ENCODE measurements around the gene TTC9B. TPM values are rescaled to one million over a fixed set of nuclear protein-coding genes. Genes with fewer than 3 reads are reported as not detected.
"Not testable (repeated sequence)": the region's sequence is repeated elsewhere in the genome, so short reads cannot be mapped to it uniquely, and the experiment has no call there.

TTC9B gene
- total and polyA plus RNA-seq, 7 donors = 0.06 TPM; not detected in 6

- no peaks in the 10 kb centered on the region for H3K9me3 ChIP-seq
- intact Hi-C loops (cut with DNase I) = no loop called here
- ATAC-seq = no peak
- no peak overlapping the region for H3K27ac ChIP-seq
- peaks cover 0 to 3% (median under 1%) of the 10 kb centered on the region in 3 donors for H3K27me3 ChIP-seq (ENCODE audit: insufficient read depth in 3 of 3, low read length in 2 of 3)
- no peak for TF ChIP-seq CTCF (IDR thresholded peaks at IDR 0.05)
- H3K36me3 ChIP-seq (ENCODE audit: insufficient read depth in 1 of 2, low read depth in 1 of 2) = no peaks in the 10 kb centered on the region
- H3K4me3 ChIP-seq = no peak overlapping the region
- WGBS, 3 donors = 60 to 65% (median 61%) methylated on average over 5 of the region's 5 CpGs
- no peaks in the 10 kb centered on the region for H3K4me1 ChIP-seq
- no peak for DNase-seq
Observed at GRCh38 chr19:40175820-40176219, 42.4 kb downstream of the TTC9B start.

DNA sequence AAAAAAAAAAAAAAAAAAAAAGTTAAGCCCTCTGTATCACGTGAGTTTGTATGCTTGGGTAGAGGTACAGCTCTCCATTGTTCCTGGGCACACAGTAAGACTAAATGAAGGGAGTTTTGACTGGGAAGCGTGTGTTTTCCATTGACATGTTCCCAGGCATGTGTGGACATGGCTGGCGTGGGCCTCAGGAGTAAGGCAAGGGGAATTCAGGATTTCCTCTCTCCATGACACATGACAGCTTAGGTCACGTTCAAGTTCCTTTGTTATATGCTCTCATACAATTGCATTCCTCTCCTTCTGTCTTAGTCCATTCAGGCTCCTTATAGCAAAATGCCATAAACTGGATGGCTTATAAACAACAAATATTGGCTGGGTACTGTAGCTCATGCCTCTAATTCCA, 44.1 kb downstream of the TTC9B start:
- Histone ChIP-seq H3K27me3 (ENCODE audit: insufficient read depth in 3 of 3, low read length in 2 of 3) (peaks cover 0 to 10% (median 3%) of the 10 kb centered on the region in 3 donors), H3K27ac (no peak overlapping the region), H3K4me3 (no peak overlapping the region), H3K4me1 (no peaks in the 10 kb centered on the region), H3K36me3 (ENCODE audit: insufficient read depth in 1 of 2, low read depth in 1 of 2) (no peaks in the 10 kb centered on the region), H3K9me3 (no peaks in the 10 kb centered on the region)
- DNase-seq = no peak
- WGBS, 3 donors = 62 to 74% (median 71%) methylated on average over 4 of the region's 4 CpGs
- intact Hi-C loops (cut with DNase I) = no loop called here
- TF ChIP-seq CTCF (IDR thresholded peaks at IDR 0.05) = no peak
- no peak for ATAC-seq

- DNase-seq; H3K4me1 ChIP-seq; intact Hi-C loops (cut with DNase I); H3K4me3 ChIP-seq; H3K9me3 ChIP-seq; H3K27ac ChIP-seq; H3K36me3 ChIP-seq (ENCODE audit: insufficient read depth in 1 of 2, low read depth in 1 of 2); ATAC-seq: not testable (repeated sequence)
- peaks cover 0 to 34% (median 0%) of the 10 kb centered on the region in 3 donors for H3K27me3 ChIP-seq (ENCODE audit: insufficient read depth in 3 of 3, low read length in 2 of 3)
- WGBS, 3 donors = 88 to 91% (median 90%) methylated on average over 4 of the region's 4 CpGs
Observed at GRCh38 chr19:40171293-40171692, 46.9 kb downstream of the TTC9B start.

- H3K27me3 ChIP-seq (ENCODE audit: insufficient read depth in 3 of 3, low read length in 2 of 3) = peaks cover 0 to 38% (median 0%) of the 10 kb centered on the region in 3 donors
- H3K4me3 ChIP-seq; ATAC-seq; DNase-seq; intact Hi-C loops (cut with DNase I); H3K9me3 ChIP-seq; H3K36me3 ChIP-seq (ENCODE audit: insufficient read depth in 1 of 2, low read depth in 1 of 2); H3K27ac ChIP-seq; H3K4me1 ChIP-seq: not testable (repeated sequence)
- WGBS, 3 donors = 73 to 75% (median 74%) methylated on average over 18 to 34 of the region's 39 CpGs
Observed at GRCh38 chr19:40170303-40170989, 47.7 kb downstream of the TTC9B start.

DNA sequence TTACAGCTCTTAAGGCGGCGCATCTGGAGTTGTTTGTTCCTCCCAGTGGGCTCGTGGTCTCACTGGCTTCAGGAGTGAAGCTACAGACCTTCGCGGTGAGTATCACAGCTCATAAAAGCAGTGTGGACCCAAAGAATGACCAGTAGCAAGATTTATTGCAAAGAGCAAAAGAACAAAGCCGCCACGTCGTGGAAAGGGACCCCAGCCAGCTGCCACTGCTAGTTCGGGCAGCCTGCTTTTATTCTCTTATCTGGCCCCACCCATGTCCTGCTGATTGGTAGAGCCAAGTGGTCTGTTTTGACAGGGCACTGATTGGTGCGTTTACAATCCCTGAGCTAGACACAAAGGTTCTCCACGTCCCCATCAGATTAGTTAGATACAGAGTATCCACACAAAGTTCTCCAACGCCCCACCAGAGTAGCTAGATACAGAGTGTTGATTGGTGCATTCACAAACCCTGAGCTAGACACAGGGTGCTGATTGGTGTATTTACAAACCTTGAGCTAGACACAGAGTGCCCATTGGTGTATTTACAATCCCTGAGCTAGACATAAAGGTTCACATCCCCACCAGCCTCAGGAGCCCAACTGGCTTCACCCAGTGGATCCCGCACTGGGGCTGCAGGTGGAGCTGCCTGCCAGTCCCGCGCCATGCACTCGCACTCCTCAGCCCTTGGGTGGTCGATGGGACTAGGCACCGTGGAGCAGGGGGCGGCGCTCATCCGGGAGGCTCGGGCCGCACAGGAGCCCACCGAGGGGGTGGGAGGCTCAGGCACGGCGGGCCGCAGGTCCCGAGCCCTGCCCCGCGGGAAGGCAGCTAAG, 48.5 kb downstream of the TTC9B start:
- WGBS, 3 donors = 70 to 75% (median 73%) methylated on average over 23 to 29 of the region's 30 CpGs
- H3K36me3 ChIP-seq (ENCODE audit: insufficient read depth in 1 of 2, low read depth in 1 of 2); ATAC-seq; H3K4me1 ChIP-seq; H3K4me3 ChIP-seq; H3K9me3 ChIP-seq; DNase-seq; H3K27ac ChIP-seq; intact Hi-C loops (cut with DNase I): not testable (repeated sequence)
- peaks cover 0 to 38% (median 0%) of the 10 kb centered on the region in 3 donors for H3K27me3 ChIP-seq (ENCODE audit: insufficient read depth in 3 of 3, low read length in 2 of 3)

Other genes starting within 250 kb of the TTC9B start
- gene PSMC4, start 247.2 kb downstream of the TTC9B start, total RNA-seq = 100 to 1,000 TPM in 2 of 4 donors, 10 to 100 TPM in 2; 76.0 to 154 (median 104) TPM
- gene PSMC4, start 247.2 kb downstream of the TTC9B start, polyA plus RNA-seq = 100 to 1,000 TPM; 132 to 310 (median 229) TPM
- gene ZNF546, start 221.3 kb downstream of the TTC9B start, total RNA-seq = 1 to 10 TPM; 3.7 to 9.2 (median 6.4) TPM
- 1 to 10 TPM; 1.0 to 6.2 (median 1.9) TPM for gene ZNF546, start 221.3 kb downstream of the TTC9B start, polyA plus RNA-seq
- 1 to 10 TPM; 4.3 to 8.8 (median 6.6) TPM for gene ZNF780B, start 162.2 kb downstream of the TTC9B start, total RNA-seq
- gene ZNF780B, start 162.2 kb downstream of the TTC9B start, polyA plus RNA-seq = 1 to 10 TPM; 1.7 to 9.1 (median 2.3) TPM
- 1 to 10 TPM; 4.3 to 9.7 (median 5.2) TPM for gene ZNF780A, start 127.4 kb downstream of the TTC9B start, total RNA-seq
- 10 to 100 TPM in 1 of 3 donors, 1 to 10 TPM in 2; 4.2 to 11.8 (median 6.0) TPM for gene ZNF780A, start 127.4 kb downstream of the TTC9B start, polyA plus RNA-seq
- 10 to 100 TPM; 18.6 to 22.2 (median 19.5) TPM for gene MAP3K10, start 27.0 kb downstream of the TTC9B start, total RNA-seq
- gene MAP3K10, start 27.0 kb downstream of the TTC9B start, polyA plus RNA-seq = 10 to 100 TPM; 10.7 to 35.1 (median 16.0) TPM
- not detected for gene CCNP, start 8.3 kb upstream of the TTC9B start, total RNA-seq
- under 1 TPM in 1 of 3 donors, not detected in 2; 0.04 TPM for gene CCNP, start 8.3 kb upstream of the TTC9B start, polyA plus RNA-seq
- gene AKT2, start 67.0 kb upstream of the TTC9B start, total RNA-seq = 100 to 1,000 TPM; 135 to 194 (median 173) TPM
- gene AKT2, start 67.0 kb upstream of the TTC9B start, polyA plus RNA-seq = 100 to 1,000 TPM in 1 of 3 donors, 10 to 100 TPM in 2; 81.8 to 139 (median 98.0) TPM
- gene C19orf47, start 130.0 kb upstream of the TTC9B start, total RNA-seq = 100 to 1,000 TPM; 220 to 299 (median 285) TPM
- 100 to 1,000 TPM; 368 to 436 (median 429) TPM for gene C19orf47, start 130.0 kb upstream of the TTC9B start, polyA plus RNA-seq
- 100 to 1,000 TPM in 1 of 4 donors, 10 to 100 TPM in 3; 77.8 to 116 (median 85.0) TPM for gene PLD3, start 130.3 kb upstream of the TTC9B start, total RNA-seq
- 10 to 100 TPM; 60.2 to 87.3 (median 64.9) TPM for gene PLD3, start 130.3 kb upstream of the TTC9B start, polyA plus RNA-seq
- under 1 TPM in 2 of 4 donors, not detected in 2; 0.08 to 0.11 TPM for gene HIPK4, start 171.8 kb upstream of the TTC9B start, total RNA-seq
- gene HIPK4, start 171.8 kb upstream of the TTC9B start, polyA plus RNA-seq = under 1 TPM in 1 of 3 donors, not detected in 2; 0.03 TPM
- gene PRX, start 195.0 kb upstream of the TTC9B start, total RNA-seq = 1 to 10 TPM; 1.4 to 3.3 (median 2.8) TPM
- 1 to 10 TPM; 1.9 to 2.1 (median 2.1) TPM for gene PRX, start 195.0 kb upstream of the TTC9B start, polyA plus RNA-seq
- 10 to 100 TPM; 10.5 to 24.0 (median 20.2) TPM for gene SERTAD1, start 207.6 kb upstream of the TTC9B start, total RNA-seq
- gene SERTAD1, start 207.6 kb upstream of the TTC9B start, polyA plus RNA-seq = 10 to 100 TPM; 10.7 to 88.7 (median 17.3) TPM
- gene SERTAD3, start 226.0 kb upstream of the TTC9B start, total RNA-seq = 10 to 100 TPM; 16.0 to 29.0 (median 26.0) TPM
- gene SERTAD3, start 226.0 kb upstream of the TTC9B start, polyA plus RNA-seq = 10 to 100 TPM; 12.7 to 30.0 (median 13.8) TPM
- 100 to 1,000 TPM in 2 of 4 donors, 10 to 100 TPM in 2; 74.1 to 189 (median 114) TPM for gene BLVRB, start 247.4 kb upstream of the TTC9B start, total RNA-seq
- gene BLVRB, start 247.4 kb upstream of the TTC9B start, polyA plus RNA-seq = 100 to 1,000 TPM; 167 to 204 (median 172) TPM
- gene SPTBN4, start 248.6 kb upstream of the TTC9B start, total RNA-seq = 1 to 10 TPM; 1.8 to 4.7 (median 2.8) TPM
- 1 to 10 TPM in 2 of 3 donors, under 1 TPM in 1; 0.66 to 2.9 (median 2.8) TPM for gene SPTBN4, start 248.6 kb upstream of the TTC9B start, polyA plus RNA-seq